Body of pancreas (tissue), 4 donors: ENCODE results near the gene ADGRD1. TPM values are rescaled to one million over a fixed set of nuclear protein-coding genes. Genes with fewer than 3 reads are reported as not detected.

Experiments
- ATAC-seq: fragments of 150-250 bp; one replicate; pipeline ENCODE4 v1.9.1; 2016
- DNase-seq, 4 donors: peaks; one replicate each; pipeline ENCODE4 v3.0.0-alpha.2; 2019
- H3K27ac ChIP-seq, 4 donors: fragments of 200-600 bp; sonication (generic); 1 replicate in 3 of 4; 2 replicates in 1 of 4; pipeline versions ENCODE4 v1.5.1 to v1.6.1; 2016 to 2019; ENCODE audit warnings: mild to moderate bottlenecking in 1 of 4, mixed read lengths in 1 of 4, moderate library complexity in 1 of 4
- H3K27me3 ChIP-seq, 2 donors: fragments of 200-600 bp; sonication (generic); one replicate each; pipeline ENCODE4 v1.6.0; 2016; ENCODE audit warnings: mild to moderate bottlenecking in 1 of 2
- H3K36me3 ChIP-seq, 2 donors: fragments of 200-600 bp; sonication (generic); replicated peaks in 1 of 2; 2 replicates each; pipeline ENCODE4 v1.5.1; 2016; ENCODE audit warnings: low read depth in 2 of 2; ENCODE audit not compliant: insufficient read depth in 1 of 2
- H3K4me1 ChIP-seq: fragments of 200-600 bp; sonication (generic); one replicate; pipeline ENCODE4 v1.6.0; 2016
- H3K4me3 ChIP-seq, 2 donors: fragments of 200-600 bp; sonication (generic); 1 replicate in 1 of 2; 2 replicates in 1 of 2; pipeline ENCODE4 v1.5.1; 2016 to 2019
- H3K9me3 ChIP-seq, 3 donors: fragments of 200-600 bp; sonication (generic); 1 replicate in 2 of 3; 2 replicates in 1 of 3; pipeline ENCODE4 v1.5.1; 2016
- POLR2A ChIP-seq, 3 donors: fragments of 450-650 bp; IDR thresholded peaks; one replicate each; pipeline ENCODE4 v1.6.1; 2016; ENCODE audit warnings: antibody characterized with exemption in 3 of 3, mild to moderate bottlenecking in 2 of 3
- WGBS, 2 donors: methylation state at CpG; one replicate each; pipeline ENCODE4 v1.1.5; 2017; 5-methylcytosine and 5-hydroxymethylcytosine counted together
- intact Hi-C: fragments of 100-400 bp; cut with DNase I; formaldehyde crosslinking; loops from one replicate; pipeline ENCODE4 v1.15.1; 2023
- total RNA-seq, 2 donors: library from RNA; depleted of rRNA; stranded (reverse); fragments of >200 nt; gene quantifications; one replicate each; pipeline ENCODE4 v1.1.0, GENCODE V29; 2016
- TF ChIP-seq, protein P1 (sequence below), 7 experiments: fragments of 450-650 bp in 4 of 7; fragments of 200-600 bp in 3 of 7; sonication (generic) in 3 of 7; IDR thresholded peaks; one replicate each; pipeline ENCODE4 v1.5.1; 2016 to 2019; ENCODE audit warnings: antibody characterized with exemption in 7 of 7

Gene ADGRD1
- total RNA-seq, 2 donors from 2014 or later = 4.4 to 4.9 TPM

DNA sequence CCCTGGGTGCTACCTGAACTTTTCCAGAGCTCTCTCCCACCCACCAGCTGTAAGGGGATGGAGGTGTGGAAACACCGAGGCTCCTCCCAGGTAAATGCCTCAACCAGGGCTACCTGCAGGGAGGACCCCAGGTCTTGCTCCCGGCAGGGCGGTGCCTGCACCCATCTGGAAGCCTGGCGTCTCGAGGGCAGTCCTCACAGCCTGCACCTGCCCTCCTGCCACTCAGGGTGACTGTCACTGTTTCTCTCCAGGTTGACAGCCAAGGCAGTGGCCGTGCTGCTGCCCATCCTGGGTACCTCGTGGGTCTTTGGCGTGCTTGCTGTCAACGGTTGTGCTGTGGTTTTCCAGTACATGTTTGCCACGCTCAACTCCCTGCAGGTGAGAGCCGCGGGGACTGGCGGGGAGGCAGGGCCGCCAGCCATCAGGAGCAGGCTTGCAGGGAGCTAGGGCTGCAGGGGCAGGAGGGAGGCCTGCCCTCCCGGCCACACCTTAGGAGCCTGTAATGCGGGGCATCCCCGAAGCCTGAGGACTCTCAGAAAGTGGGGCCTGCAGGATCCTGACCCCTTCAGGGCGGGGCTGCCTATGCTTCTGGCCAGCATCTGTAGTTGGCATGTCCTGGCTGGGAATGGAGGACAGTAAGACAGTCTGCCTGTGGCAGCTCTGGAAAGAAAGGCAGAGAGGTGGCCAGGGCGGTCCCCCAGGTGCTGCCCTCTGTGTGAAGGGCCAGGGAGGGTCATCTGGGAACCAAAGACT lies 182.3 kb downstream of the ADGRD1 start:
- H3K27me3 ChIP-seq = no peaks in the 10 kb centered on the region
- TF ChIP-seq, protein P1, sequence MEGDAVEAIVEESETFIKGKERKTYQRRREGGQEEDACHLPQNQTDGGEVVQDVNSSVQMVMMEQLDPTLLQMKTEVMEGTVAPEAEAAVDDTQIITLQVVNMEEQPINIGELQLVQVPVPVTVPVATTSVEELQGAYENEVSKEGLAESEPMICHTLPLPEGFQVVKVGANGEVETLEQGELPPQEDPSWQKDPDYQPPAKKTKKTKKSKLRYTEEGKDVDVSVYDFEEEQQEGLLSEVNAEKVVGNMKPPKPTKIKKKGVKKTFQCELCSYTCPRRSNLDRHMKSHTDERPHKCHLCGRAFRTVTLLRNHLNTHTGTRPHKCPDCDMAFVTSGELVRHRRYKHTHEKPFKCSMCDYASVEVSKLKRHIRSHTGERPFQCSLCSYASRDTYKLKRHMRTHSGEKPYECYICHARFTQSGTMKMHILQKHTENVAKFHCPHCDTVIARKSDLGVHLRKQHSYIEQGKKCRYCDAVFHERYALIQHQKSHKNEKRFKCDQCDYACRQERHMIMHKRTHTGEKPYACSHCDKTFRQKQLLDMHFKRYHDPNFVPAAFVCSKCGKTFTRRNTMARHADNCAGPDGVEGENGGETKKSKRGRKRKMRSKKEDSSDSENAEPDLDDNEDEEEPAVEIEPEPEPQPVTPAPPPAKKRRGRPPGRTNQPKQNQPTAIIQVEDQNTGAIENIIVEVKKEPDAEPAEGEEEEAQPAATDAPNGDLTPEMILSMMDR (IDR thresholded peaks at IDR 0.05) = no peak
- TF ChIP-seq POLR2A (IDR thresholded peaks at IDR 0.05) = no peak
- no peaks in the 10 kb centered on the region for H3K4me1 ChIP-seq
- no peaks in the 10 kb centered on the region for H3K36me3 ChIP-seq
- no peak overlapping the region for H3K27ac ChIP-seq
- no peak overlapping the region for H3K4me3 ChIP-seq
- intact Hi-C loops = loop anchor here (10.0 kb wide), 1 partner anchor 211 kb away; no protein-coding TSS in a partner anchor
- WGBS, 2 donors = 84 to 90% methylated on average over 5 to 19 of the region's 19 CpGs
- DNase-seq (no peak), ATAC-seq (no peak)
- no peaks in the 10 kb centered on the region for H3K9me3 ChIP-seq

GRCh38 chr12:131136539-131136872 lies 182.8 kb downstream of the ADGRD1 start:
- DNase-seq (no peak), ATAC-seq (no peak)
- Histone ChIP-seq H3K9me3 (no peaks in the 10 kb centered on the region), H3K36me3 (no peaks in the 10 kb centered on the region), H3K27ac (no peak overlapping the region), H3K4me1 (no peaks in the 10 kb centered on the region), H3K4me3 (no peak overlapping the region), H3K27me3 (no peaks in the 10 kb centered on the region)
- 90 to 93% methylated on average over 3 to 12 of the region's 13 CpGs for WGBS, 2 donors
- intact Hi-C loops = loop anchor here (10.0 kb wide), 1 partner anchor 212 kb away; no protein-coding TSS in a partner anchor
- no peak for TF ChIP-seq POLR2A (IDR thresholded peaks at IDR 0.05)
- TF ChIP-seq, protein P1 (IDR thresholded peaks at IDR 0.05) = no peak

GRCh38 chr12:131137009-131137835 lies 183.5 kb downstream of the ADGRD1 start:
- Histone ChIP-seq H3K27ac (no peak overlapping the region), H3K9me3 (no peaks in the 10 kb centered on the region), H3K4me3 (no peak overlapping the region), H3K27me3 (no peaks in the 10 kb centered on the region), H3K4me1 (no peaks in the 10 kb centered on the region), H3K36me3 (no peaks in the 10 kb centered on the region)
- intact Hi-C loops = loop anchor here (10.0 kb wide), 1 partner anchor 212 kb away; no protein-coding TSS in a partner anchor
- DNase-seq (no peak), ATAC-seq (no peak)
- TF ChIP-seq, protein P1 (IDR thresholded peaks at IDR 0.05) = no peak
- no peak for TF ChIP-seq POLR2A (IDR thresholded peaks at IDR 0.05)
- 83 to 85% methylated on average over 15 to 25 of the region's 25 CpGs for WGBS, 2 donors

DNA sequence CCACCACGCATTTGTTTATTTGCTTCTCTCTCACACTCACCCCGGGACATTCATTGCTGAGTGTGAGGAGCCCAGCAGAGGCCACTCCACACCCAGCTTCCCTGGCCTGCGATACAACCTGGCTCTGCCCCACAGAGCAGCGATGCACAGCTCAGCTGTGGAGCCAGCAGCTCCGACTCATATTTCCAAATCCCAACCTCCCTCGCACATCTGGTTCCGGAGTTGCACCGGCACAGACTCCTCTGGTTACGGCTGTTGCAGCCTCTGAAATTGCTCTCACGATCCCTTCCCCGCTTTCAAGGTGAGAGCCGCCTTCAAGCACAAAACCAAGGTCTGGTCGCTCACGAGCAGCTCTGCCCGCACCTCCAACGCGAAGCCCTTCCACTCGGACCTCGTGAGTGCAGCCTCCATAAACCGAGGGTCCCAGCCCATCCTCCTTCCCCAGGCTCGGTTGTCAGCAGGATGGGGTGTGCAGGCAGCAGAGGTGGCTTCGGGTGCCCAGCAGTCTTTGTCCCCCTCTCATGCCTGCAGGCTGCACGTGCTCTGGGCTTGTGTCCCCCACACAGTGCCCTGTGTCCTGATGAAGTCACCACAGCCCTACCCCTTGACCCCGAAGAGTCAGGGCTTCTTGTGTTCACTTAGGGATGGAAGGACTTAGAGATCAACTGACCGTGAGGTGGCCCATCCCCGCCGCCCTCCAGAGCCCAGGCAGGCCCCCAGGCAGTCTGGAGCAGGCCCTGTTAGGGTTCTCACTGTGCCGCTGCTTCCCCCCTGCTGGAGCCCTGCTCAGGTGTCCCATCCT lies 184.3 kb downstream of the ADGRD1 start:
- H3K9me3 ChIP-seq = no peaks in the 10 kb centered on the region
- ATAC-seq = no peak
- no peaks in the 10 kb centered on the region for H3K36me3 ChIP-seq
- no peak overlapping the region for H3K4me3 ChIP-seq
- peak in 1 of 4 donors; percentile 21 for DNase-seq
- H3K27me3 ChIP-seq = no peaks in the 10 kb centered on the region
- WGBS, 2 donors = 74 to 83% methylated on average over 27 to 28 of the region's 28 CpGs
- H3K27ac ChIP-seq = no peak overlapping the region
- TF ChIP-seq, protein P1 (IDR thresholded peaks at IDR 0.05) = no peak
- no peak for TF ChIP-seq POLR2A (IDR thresholded peaks at IDR 0.05)
- intact Hi-C loops = loop anchor here (10.0 kb wide), 1 partner anchor 213 kb away; no protein-coding TSS in a partner anchor
- no peaks in the 10 kb centered on the region for H3K4me1 ChIP-seq
